Measurements from ENCODE around the gene KSR2. TPM values are rescaled to one million over a fixed set of nuclear protein-coding genes. Genes with fewer than 3 reads are reported as not detected.

KSR2 gene
- total RNA-seq (2.9 TPM), polyA plus RNA-seq (ENCODE audit: insufficient read depth, low read depth, low replicate concordance) (0.34 TPM)
- long read RNA-seq, donor 1 = 0 reads
- long read RNA-seq, donor 2 = 0 reads
- long read RNA-seq, donor 3 = 0 reads
- long read RNA-seq, donor 4 = 0 reads
- long read RNA-seq, donor 5 = 0 reads
- long read RNA-seq, donor 6 = 0 reads
- long read RNA-seq, donor 7, partial matches to known transcripts = 0 of 4 reads
- long read RNA-seq, donor 7, other reads (novel, unspliced or antisense) = 4 of 4 reads
- long read RNA-seq, donor 8 = 0 reads
- long read RNA-seq, donor 9 = 0 reads
- long read RNA-seq, donor 10 = 0 reads

- Histone ChIP-seq H3K27ac (ENCODE audit: low read depth in 2 of 2, low read length in 2 of 2) (peak within 1 kb of the TSS in 1 of 2 donors; percentile 37), H3K36me3 (ENCODE audit: control insufficient read depth in 2 of 3, insufficient read depth in 3 of 3, low read length in 3 of 3) (no peaks in the 10 kb centered on the region), H3K4me3 (ENCODE audit: low read length in 3 of 3) (peak within 1 kb of the TSS; percentile 53 to 74 (median 62)), H3K9me3 (ENCODE audit: control insufficient read depth in 2 of 3, insufficient read depth in 1 of 3, low read length in 3 of 3) (peaks cover 0 to 3% (median 2%) of the 10 kb centered on the region in 3 donors), H3K27me3 (ENCODE audit: control insufficient read depth, insufficient read depth, low read length) (peaks cover 9% of the 10 kb centered on the region), H3K4me1 (ENCODE audit: control insufficient read depth in 2 of 3, insufficient read depth in 2 of 3, low read depth in 1 of 3, low read length in 3 of 3) (no peaks in the 10 kb centered on the region), H3K9ac (ENCODE audit: low read length in 3 of 3) (peak within 1 kb of the TSS in 2 of 3 donors; percentile 10 to 54)
- TF ChIP-seq CTCF (IDR thresholded peaks at IDR 0.05; ENCODE audit: borderline replicate concordance, extremely low read depth, insufficient read depth) = no peak
- intact Hi-C loops (cut with DNase I) = no loop called here
- no peak for FAIRE-seq
- peak; percentile 90 to 92 (median 91) for DNase-seq
Observed at GRCh38 chr12:117968826-117969659, at the start of gene KSR2. Gene KSR2 (minus strand): TSS chr12:117968990. CDS start chr12:117968255, 735 bp downstream.

GRCh38 chr12:118017926-118018325, 49.1 kb upstream of the KSR2 start:
- Histone ChIP-seq H3K4me1 (ENCODE audit: control insufficient read depth in 2 of 3, insufficient read depth in 2 of 3, low read depth in 1 of 3, low read length in 3 of 3) (peaks cover 0 to 4% (median 3%) of the 10 kb centered on the region in 3 donors), H3K4me3 (ENCODE audit: low read length in 3 of 3) (no peak overlapping the region), H3K36me3 (ENCODE audit: control insufficient read depth in 2 of 3, insufficient read depth in 3 of 3, low read length in 3 of 3) (peaks cover 0 to 11% (median 2%) of the 10 kb centered on the region in 3 donors), H3K9me3 (ENCODE audit: control insufficient read depth in 2 of 3, insufficient read depth in 1 of 3, low read length in 3 of 3) (no peaks in the 10 kb centered on the region), H3K27me3 (ENCODE audit: control insufficient read depth, insufficient read depth, low read length) (no peaks in the 10 kb centered on the region), H3K9ac (ENCODE audit: low read length in 3 of 3) (no peak overlapping the region), H3K27ac (ENCODE audit: low read depth in 2 of 2, low read length in 2 of 2) (no peak overlapping the region)
- FAIRE-seq (no peak), DNase-seq (no peak)
- intact Hi-C loops (cut with DNase I) = no loop called here
- no peak for TF ChIP-seq CTCF (IDR thresholded peaks at IDR 0.05; ENCODE audit: borderline replicate concordance, extremely low read depth, insufficient read depth)

GRCh38 chr12:118016424-118017264, 47.9 kb upstream of the KSR2 start, which contains the start of gene RFC5:
Gene RFC5 (plus strand): TSS chr12:118016703. CDS start chr12:118016828, 125 bp downstream.
- H3K9me3 ChIP-seq (ENCODE audit: control insufficient read depth in 2 of 3, insufficient read depth in 1 of 3, low read length in 3 of 3) = no peaks in the 10 kb centered on the region
- peak; percentile 38 for FAIRE-seq
- TF ChIP-seq CTCF (IDR thresholded peaks at IDR 0.05; ENCODE audit: borderline replicate concordance, extremely low read depth, insufficient read depth) = no peak

More at GRCh38 chr12:118016424-118017264, 47.9 kb upstream of the KSR2 start, which contains the start of gene RFC5:
- peaks cover 0 to 4% (median 3%) of the 10 kb centered on the region in 3 donors for H3K4me1 ChIP-seq (ENCODE audit: control insufficient read depth in 2 of 3, insufficient read depth in 2 of 3, low read depth in 1 of 3, low read length in 3 of 3)
- peak; percentile 98 to 99 (median 99) for DNase-seq
- peak within 1 kb of the TSS; percentile 75 to 90 (median 87) for H3K4me3 ChIP-seq (ENCODE audit: low read length in 3 of 3)
- H3K9ac ChIP-seq (ENCODE audit: low read length in 3 of 3) = peak within 1 kb of the TSS; percentile 63 to 84 (median 72)
- intact Hi-C loops (cut with DNase I) = no loop called here
- H3K27ac ChIP-seq (ENCODE audit: low read depth in 2 of 2, low read length in 2 of 2) = no peak within 1 kb of the TSS
- H3K27me3 ChIP-seq (ENCODE audit: control insufficient read depth, insufficient read depth, low read length) = no peaks in the 10 kb centered on the region
- H3K36me3 ChIP-seq (ENCODE audit: control insufficient read depth in 2 of 3, insufficient read depth in 3 of 3, low read length in 3 of 3) = peaks cover 0 to 7% (median 2%) of the 10 kb centered on the region in 3 donors
